B cell (primary cell): ENCODE data around the gene RIN3. TPM values are rescaled to one million over a fixed set of nuclear protein-coding genes. Genes with fewer than 3 reads are reported as not detected.

Source experiments
- ATAC-seq: fragments of 200-7000 bp; cut with Tn5 transposase; one replicate; pipeline ENCODE4 v1.10.0; 2021; ENCODE audit warnings: low read depth, mild to moderate bottlenecking, moderate number of reproducible peaks, moderate library complexity
- CTCF ChIA-PET: fragments of 350-600 bp; sonication (Branson Sonifier 250); formaldehyde crosslinking; loops from one replicate; lab custom pipeline; 2021; ENCODE audit warnings: antibody characterized with exemption, inconsistent platforms; lab: Charles Lee
- POLR2A ChIA-PET: fragments of 350-600 bp; sonication (Branson Sonifier 250); formaldehyde crosslinking; loops from one replicate; lab custom pipeline; 2021; ENCODE audit warnings: antibody characterized with exemption; lab: Charles Lee
- DNase-seq: peaks from one replicate; pipeline ENCODE4 v3.0.0; 2013
- H2AFZ ChIP-seq: 2 replicates; pipeline ENCODE4 v1.6.1; 2012; ENCODE audit warnings: mild to moderate bottlenecking, low read depth, low read length; ENCODE audit not compliant: insufficient read depth, poor library complexity, severe bottlenecking
- H3K27ac ChIP-seq, 2 donors: 1 replicate in 1 of 2; 2 replicates in 1 of 2; pipeline ENCODE4 v1.5.1; 2012 to 2013; ENCODE audit warnings: low read length in 2 of 2, mild to moderate bottlenecking in 2 of 2, moderate library complexity in 1 of 2
- H3K27me3 ChIP-seq, 4 experiments: fragments of 200-600 bp in 1 of 4; sonication (generic) in 1 of 4; replicated peaks in 1 of 4; 1 replicate in 2 of 4; 2 replicates in 2 of 4; pipeline versions ENCODE4 v1.6.1 to v1.7.0; 2013 to 2016; ENCODE audit warnings: low read length in 3 of 4, mild to moderate bottlenecking in 2 of 4, mixed read lengths in 1 of 4, moderate library complexity in 1 of 4; ENCODE audit not compliant: insufficient read depth in 4 of 4, control insufficient read depth in 3 of 4; ENCODE audit errors: control extremely low read depth in 1 of 4
- H3K36me3 ChIP-seq, 2 experiments: replicated peaks in 1 of 2; 1 replicate in 1 of 2; 2 replicates in 1 of 2; pipeline versions ENCODE4 v1.6.1 to v1.7.1; 2013; ENCODE audit warnings: low read length in 1 of 2; ENCODE audit not compliant: insufficient read depth in 2 of 2, control insufficient read depth in 1 of 2; ENCODE audit errors: control extremely low read depth in 1 of 2, extremely low read depth in 1 of 2
- H3K4me1 ChIP-seq, 2 donors: fragments of 200-600 bp in 1 of 2; sonication (generic) in 1 of 2; 1 replicate in 1 of 2; 2 replicates in 1 of 2; pipeline versions ENCODE4 v1.5.1 to v1.6.1; 2013 to 2017; ENCODE audit warnings: low read length in 2 of 2; ENCODE audit not compliant: control insufficient read depth in 2 of 2, insufficient read depth in 2 of 2
- H3K4me2 ChIP-seq: replicated peaks from 2 replicates; pipeline ENCODE3; 2012; ENCODE audit warnings: mild to moderate bottlenecking, low read depth, low read length; ENCODE audit not compliant: poor library complexity, severe bottlenecking
- H3K4me3 ChIP-seq, 5 experiments: fragments of 200-600 bp in 1 of 5; sonication (generic) in 1 of 5; 1 replicate in 3 of 5; 2 replicates in 2 of 5; pipeline versions ENCODE4 v1.5.1 to v1.7.0; 2011 to 2016; ENCODE audit warnings: low read length in 4 of 5, mild to moderate bottlenecking in 4 of 5, low read depth in 2 of 5, control low read depth in 1 of 5, moderate library complexity in 1 of 5; ENCODE audit not compliant: insufficient read depth in 1 of 5; ENCODE audit errors: control extremely low read depth in 1 of 5, extremely low read depth in 1 of 5
- H3K79me2 ChIP-seq: fragments of 200-600 bp; sonication (generic); one replicate; pipeline ENCODE4 v1.6.0; 2016; ENCODE audit warnings: low read length; ENCODE audit not compliant: control insufficient read depth, insufficient read depth
- H3K9ac ChIP-seq: fragments of 200-600 bp; sonication (generic); 2 replicates; pipeline ENCODE4 v1.6.1; 2017; ENCODE audit warnings: mild to moderate bottlenecking, low read length, moderate library complexity
- H3K9me3 ChIP-seq, 3 donors: one replicate each; pipeline versions ENCODE4 v1.6.1 to v1.7.1; 2013; ENCODE audit warnings: low read length in 2 of 3; ENCODE audit not compliant: control insufficient read depth in 2 of 3, insufficient read depth in 1 of 3; ENCODE audit errors: control extremely low read depth in 1 of 3
- H4K20me1 ChIP-seq: 2 replicates; pipeline ENCODE4 v1.6.0; 2012; ENCODE audit warnings: mild to moderate bottlenecking, low read length; ENCODE audit not compliant: insufficient read depth, control insufficient read depth, poor library complexity, severe bottlenecking
- H3K27ac Mint-ChIP-seq: one replicate; pipeline ENCODE4 v1.8.0; 2021; ENCODE audit warnings: mixed read lengths
- H3K27me3 Mint-ChIP-seq: one replicate; pipeline ENCODE4 v1.8.0; 2021; ENCODE audit warnings: mixed read lengths
- H3K4me1 Mint-ChIP-seq: one replicate; pipeline ENCODE4 v1.8.0; 2021; ENCODE audit warnings: mixed read lengths
- H3K4me3 Mint-ChIP-seq: one replicate; pipeline ENCODE4 v1.8.0; 2021; ENCODE audit warnings: mixed read lengths
- H3K9me3 Mint-ChIP-seq: one replicate; pipeline ENCODE4 v1.8.0; 2022; ENCODE audit warnings: mixed read lengths; ENCODE audit not compliant: insufficient read depth
- EZH2 ChIP-seq: IDR thresholded peaks from 2 replicates; pipeline ENCODE4 v1.6.1; 2012; ENCODE audit warnings: borderline replicate concordance, low read depth, mild to moderate bottlenecking, moderate library complexity, low read length; ENCODE audit not compliant: insufficient read depth, poor library complexity, severe bottlenecking
- WGBS: methylation state at CpG from one replicate; pipeline ENCODE4 v1.1.5; 2013; ENCODE audit warnings: missing lambda C conversion rate; ENCODE audit not compliant: insufficient coverage; 5-methylcytosine and 5-hydroxymethylcytosine counted together
- intact Hi-C: fragments of 100-400 bp; cut with micrococcal nuclease; formaldehyde crosslinking; loops from one replicate; pipeline ENCODE4 v1.10.0; 2022
- polyA plus RNA-seq: library from polyadenylated mRNA; depleted of rRNA; stranded (reverse); fragments of >200 nt; gene quantifications from 2 replicates; pipeline ENCODE4 v1.2.3, GENCODE V29; 2012
- total RNA-seq, 2 donors: library from RNA; stranded (reverse); fragments of 120-200 nt in 1 of 2; gene quantifications; 1 replicate in 1 of 2; 2 replicates in 1 of 2; pipeline versions ENCODE4 v1.2.3 to v1.2.4, GENCODE V29; 2013 to 2022
- TF ChIP-seq, protein P1 (sequence below): fragments of 200-600 bp; IDR thresholded peaks from one replicate; pipeline ENCODE4 v1.8.0; 2022; ENCODE audit warnings: antibody characterized with exemption, mild to moderate bottlenecking

Gene RIN3
- total and polyA plus RNA-seq, 2 donors (not counting 1 experiment from before 2014, with no cell fraction given): 62.1 to 123 TPM

DNA sequence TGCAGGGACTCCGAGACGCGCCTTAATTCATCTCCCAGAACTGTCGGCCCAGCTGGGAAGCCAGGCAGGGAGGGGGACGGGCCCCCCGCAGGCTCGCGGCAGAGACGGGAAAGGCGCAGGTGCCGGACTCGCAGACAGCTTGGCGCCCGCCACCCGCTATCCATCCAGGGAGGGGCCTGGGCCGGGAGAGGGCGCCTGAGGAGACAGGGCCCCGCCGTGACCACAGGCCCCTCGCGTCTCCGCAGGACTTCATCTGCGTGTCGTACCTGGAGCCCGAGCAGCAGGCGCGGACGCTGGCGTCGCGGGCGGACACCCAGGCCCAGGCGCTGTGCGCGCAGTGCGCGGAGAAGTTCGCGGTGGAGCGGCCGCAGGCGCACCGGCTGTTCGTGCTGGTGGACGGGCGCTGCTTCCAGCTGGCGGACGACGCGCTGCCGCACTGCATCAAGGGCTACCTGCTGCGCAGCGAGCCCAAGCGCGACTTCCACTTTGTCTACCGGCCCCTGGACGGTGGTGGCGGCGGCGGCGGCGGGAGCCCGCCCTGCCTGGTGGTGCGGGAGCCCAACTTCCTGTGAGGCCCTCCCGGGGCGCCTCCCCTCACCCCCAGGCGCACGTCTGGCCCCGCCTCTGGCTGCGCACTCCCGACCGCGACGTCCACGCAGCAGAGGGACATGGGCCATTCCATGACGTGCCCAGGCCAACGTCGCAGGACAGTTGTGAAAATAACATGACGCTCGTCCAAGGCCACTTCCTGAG is 174.3 kb downstream of the RIN3 start:
- POLR2A ChIA-PET: interaction anchor here (0.6 kb wide), 1 partner anchor 80 kb away, joined by 3 read pairs; no protein-coding TSS in a partner anchor
- TF ChIP-seq EZH2: no peak
- 98% methylated on average over 79 of the region's 80 CpGs for WGBS

DNA sequence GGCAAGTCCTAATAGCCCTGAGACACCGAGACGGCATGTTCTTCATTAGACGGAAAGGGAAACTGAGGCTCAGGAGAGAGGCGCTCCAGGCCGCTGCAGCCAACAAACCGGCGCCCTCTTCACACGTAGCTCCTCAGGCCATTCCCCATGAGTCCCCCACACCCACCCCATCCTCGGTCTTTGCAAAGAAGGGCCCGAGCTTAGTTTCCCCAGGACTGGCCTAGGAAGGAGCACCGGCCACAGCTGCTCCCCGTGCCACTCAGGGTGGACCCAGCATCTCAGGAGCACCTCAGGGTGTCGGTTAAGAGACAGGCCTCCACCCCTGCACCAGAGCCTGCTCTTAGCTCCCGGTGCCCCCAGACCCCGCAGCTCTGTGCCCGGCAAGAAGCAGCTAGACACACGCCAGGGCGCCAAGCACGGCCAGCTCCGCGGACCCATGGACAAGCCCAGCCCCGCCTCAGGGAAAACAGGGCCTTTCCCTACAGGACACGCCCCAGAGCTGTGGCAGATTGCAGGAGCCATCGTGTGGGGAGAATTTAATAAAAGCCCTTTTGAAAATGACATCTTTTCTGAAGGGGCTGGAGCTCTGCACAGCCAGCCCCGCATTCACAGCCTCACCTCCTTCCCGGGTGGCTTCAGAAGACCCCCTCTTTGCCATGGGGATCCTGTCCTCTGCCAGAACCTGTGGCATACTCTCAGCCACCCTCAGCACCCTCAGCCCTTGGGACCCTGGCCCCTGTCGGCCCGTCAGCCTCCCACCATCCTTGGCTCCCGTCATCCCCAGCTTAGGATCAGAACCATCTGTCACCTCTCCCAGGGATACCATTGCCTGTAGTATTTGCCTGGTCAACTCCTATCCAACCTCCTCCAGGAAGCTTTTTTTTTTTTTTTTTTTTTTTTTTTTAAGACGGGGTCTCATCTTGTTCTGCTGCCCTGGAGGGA is 175.1 kb downstream of the RIN3 start:
- POLR2A ChIA-PET: interaction anchor here (0.6 to 0.7 kb wide), 3 partner anchors 92 to 1289 kb away, joined by 3 to 14 read pairs (median 8); no protein-coding TSS in a partner anchor
- H3K27me3 Mint-ChIP-seq: no peaks in the 10 kb centered on the region
- 97% methylated on average over 28 of the region's 30 CpGs for WGBS
- Histone ChIP-seq H4K20me1 (peaks cover 61% of the 10 kb centered on the region), H3K79me2 (peaks cover 6% of the 10 kb centered on the region), H2AFZ (no peak overlapping the region), H3K9ac (no peak overlapping the region), H3K27ac (no peak overlapping the region), H3K4me3 (no peak overlapping the region), H3K36me3 (peaks cover 4 to 52% of the 10 kb centered on the region in 2 experiments), H3K4me1 (peaks cover 0 to 8% of the 10 kb centered on the region in 2 donors), H3K27me3 (no peaks in the 10 kb centered on the region), H3K9me3 (peaks cover 0 to 6% (median 0%) of the 10 kb centered on the region in 3 donors), H3K4me2 (no peak overlapping the region)
- H3K4me3 Mint-ChIP-seq: no peak overlapping the region
- H3K27ac Mint-ChIP-seq: no peak overlapping the region
- DNase-seq (no peak), ATAC-seq (no peak)
- H3K9me3 Mint-ChIP-seq: no peaks in the 10 kb centered on the region
- CTCF ChIA-PET: interaction anchor here (0.7 to 7.4 kb wide), 15 partner anchors 7 to 125 kb away, joined by 3 to 62 read pairs (median 4); no protein-coding TSS in a partner anchor
- peaks cover 9% of the 10 kb centered on the region for H3K4me1 Mint-ChIP-seq
- no peak for TF ChIP-seq EZH2
- TF ChIP-seq, protein P1, sequence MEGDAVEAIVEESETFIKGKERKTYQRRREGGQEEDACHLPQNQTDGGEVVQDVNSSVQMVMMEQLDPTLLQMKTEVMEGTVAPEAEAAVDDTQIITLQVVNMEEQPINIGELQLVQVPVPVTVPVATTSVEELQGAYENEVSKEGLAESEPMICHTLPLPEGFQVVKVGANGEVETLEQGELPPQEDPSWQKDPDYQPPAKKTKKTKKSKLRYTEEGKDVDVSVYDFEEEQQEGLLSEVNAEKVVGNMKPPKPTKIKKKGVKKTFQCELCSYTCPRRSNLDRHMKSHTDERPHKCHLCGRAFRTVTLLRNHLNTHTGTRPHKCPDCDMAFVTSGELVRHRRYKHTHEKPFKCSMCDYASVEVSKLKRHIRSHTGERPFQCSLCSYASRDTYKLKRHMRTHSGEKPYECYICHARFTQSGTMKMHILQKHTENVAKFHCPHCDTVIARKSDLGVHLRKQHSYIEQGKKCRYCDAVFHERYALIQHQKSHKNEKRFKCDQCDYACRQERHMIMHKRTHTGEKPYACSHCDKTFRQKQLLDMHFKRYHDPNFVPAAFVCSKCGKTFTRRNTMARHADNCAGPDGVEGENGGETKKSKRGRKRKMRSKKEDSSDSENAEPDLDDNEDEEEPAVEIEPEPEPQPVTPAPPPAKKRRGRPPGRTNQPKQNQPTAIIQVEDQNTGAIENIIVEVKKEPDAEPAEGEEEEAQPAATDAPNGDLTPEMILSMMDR: no peak
- intact Hi-C loops: loop anchor here (10.0 kb wide), 1 partner anchor 554 kb away; no protein-coding TSS in a partner anchor

More for the DNA sequence above, 174.3 kb downstream of the RIN3 start:
- DNase-seq (no peak), ATAC-seq (no peak)
- Histone ChIP-seq H3K4me1 (peaks cover 0 to 3% of the 10 kb centered on the region in 2 donors), H3K27me3 (no peaks in the 10 kb centered on the region), H3K79me2 (peaks cover 6% of the 10 kb centered on the region), H3K9ac (no peak overlapping the region), H3K4me3 (no peak overlapping the region), H3K4me2 (no peak overlapping the region), H4K20me1 (peaks cover 68% of the 10 kb centered on the region), H3K36me3 (peaks cover 4 to 60% of the 10 kb centered on the region in 2 experiments), H3K27ac (no peak overlapping the region), H3K9me3 (peaks cover 0 to 6% (median 0%) of the 10 kb centered on the region in 3 donors), H2AFZ (no peak overlapping the region)
- CTCF ChIA-PET: interaction anchor here (0.6 to 7.4 kb wide), 16 partner anchors 8 to 1322 kb away, joined by 3 to 62 read pairs (median 6); no protein-coding TSS in a partner anchor
- Mint-ChIP-seq H3K4me1 (peaks cover 2% of the 10 kb centered on the region), H3K27ac (no peak overlapping the region), H3K27me3 (no peaks in the 10 kb centered on the region), H3K4me3 (no peak overlapping the region), H3K9me3 (no peaks in the 10 kb centered on the region)
- intact Hi-C loops: loop anchor here (2.0 to 10.0 kb wide), 2 partner anchors 97 to 553 kb away; no protein-coding TSS in a partner anchor
